Ishikawa (cell line): ENCODE data around the gene CHMP6.
A peak's percentile ranks its signal among the peaks of the same experiment; 100 is the strongest.

Experiments used
- CEBPB ChIP-seq: IDR thresholded peaks from 2 replicates; pipeline ENCODE4 v1.6.1; 2012
- CREB1 ChIP-seq: IDR thresholded peaks from 2 replicates; pipeline ENCODE4 v1.6.1; 2012; ENCODE audit warnings: low read depth
- EGR1 ChIP-seq: IDR thresholded peaks from 2 replicates; pipeline ENCODE4 v1.6.1; 2012
- EP300 ChIP-seq: IDR thresholded peaks from 2 replicates; pipeline ENCODE4 v1.6.1; 2012; ENCODE audit warnings: borderline replicate concordance
- FOXM1 ChIP-seq: IDR thresholded peaks from 2 replicates; pipeline ENCODE4 v1.6.1; 2012; ENCODE audit warnings: low read depth, borderline replicate concordance
- NFIC ChIP-seq: IDR thresholded peaks from 2 replicates; pipeline ENCODE4 v1.6.1; 2012
- RAD21 ChIP-seq: IDR thresholded peaks from 2 replicates; pipeline ENCODE4 v1.6.1; 2012; ENCODE audit warnings: low read depth
- TAF1 ChIP-seq: IDR thresholded peaks from 2 replicates; pipeline ENCODE4 v1.6.1; 2012; ENCODE audit warnings: low read depth, mild to moderate bottlenecking
- TCF12 ChIP-seq: IDR thresholded peaks from 2 replicates; pipeline ENCODE4 v1.6.1; 2012; ENCODE audit warnings: low read depth
- TEAD4 ChIP-seq: IDR thresholded peaks from 2 replicates; pipeline ENCODE4 v1.6.1; 2012
- YY1 ChIP-seq: IDR thresholded peaks from 2 replicates; pipeline ENCODE4 v1.6.1; 2012; ENCODE audit warnings: low read depth
- ZBTB7A ChIP-seq: IDR thresholded peaks from 2 replicates; pipeline ENCODE4 v1.6.1; 2012; ENCODE audit warnings: low read depth
- TF ChIP-seq, protein P1 (sequence below): IDR thresholded peaks from 2 replicates; pipeline ENCODE4 v1.6.1; 2012
- TF ChIP-seq, protein P2 (sequence below): IDR thresholded peaks from 2 replicates; pipeline ENCODE4 v1.6.1; 2012
- TF ChIP-seq, protein P3 (sequence below): IDR thresholded peaks from 2 replicates; pipeline ENCODE4 v1.6.1; 2012; ENCODE audit warnings: low read depth, mild to moderate bottlenecking

CHMP6 gene

DNA sequence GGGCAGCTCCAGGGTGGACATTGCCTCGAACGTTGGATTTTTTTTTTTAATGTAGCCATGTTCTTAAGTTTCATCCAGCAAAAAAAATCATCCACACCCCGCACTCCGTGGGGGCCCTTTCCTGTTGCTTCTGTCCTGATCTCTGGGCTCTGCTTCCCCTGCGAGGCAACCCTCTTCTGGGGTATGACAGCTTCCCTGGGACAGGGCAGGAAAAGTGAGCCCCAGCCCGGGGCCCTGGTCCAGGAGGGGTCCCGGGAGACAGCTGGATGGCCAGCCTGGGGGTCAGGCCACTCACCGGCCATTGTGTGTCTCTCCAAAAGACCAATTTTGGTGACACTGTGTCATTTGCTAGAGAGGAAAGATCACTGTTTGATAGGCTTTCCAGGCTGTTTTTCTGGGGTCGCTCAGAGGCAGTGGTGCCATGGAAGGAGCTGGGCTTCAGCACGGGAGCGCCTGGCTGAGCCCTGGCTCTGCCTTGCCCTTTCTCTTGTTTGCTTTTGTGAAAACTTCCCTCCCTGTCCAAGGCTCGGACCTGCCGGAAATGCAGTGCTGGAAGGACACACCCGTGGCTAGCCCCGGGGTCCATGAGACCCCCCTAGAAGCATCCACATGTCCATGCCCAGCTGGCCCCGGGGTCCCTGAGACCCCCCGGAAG, 41.0 kb upstream of the CHMP6 start:
- no peak for TF ChIP-seq RAD21
- no peak for TF ChIP-seq CEBPB
- TF ChIP-seq EP300: no peak
- TF ChIP-seq NFIC: no peak
- TF ChIP-seq, protein P1, sequence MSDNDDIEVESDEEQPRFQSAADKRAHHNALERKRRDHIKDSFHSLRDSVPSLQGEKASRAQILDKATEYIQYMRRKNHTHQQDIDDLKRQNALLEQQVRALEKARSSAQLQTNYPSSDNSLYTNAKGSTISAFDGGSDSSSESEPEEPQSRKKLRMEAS: no peak
- no peak for TF ChIP-seq FOXM1
- no peak for TF ChIP-seq TCF12
- TF ChIP-seq YY1: no peak

DNA sequence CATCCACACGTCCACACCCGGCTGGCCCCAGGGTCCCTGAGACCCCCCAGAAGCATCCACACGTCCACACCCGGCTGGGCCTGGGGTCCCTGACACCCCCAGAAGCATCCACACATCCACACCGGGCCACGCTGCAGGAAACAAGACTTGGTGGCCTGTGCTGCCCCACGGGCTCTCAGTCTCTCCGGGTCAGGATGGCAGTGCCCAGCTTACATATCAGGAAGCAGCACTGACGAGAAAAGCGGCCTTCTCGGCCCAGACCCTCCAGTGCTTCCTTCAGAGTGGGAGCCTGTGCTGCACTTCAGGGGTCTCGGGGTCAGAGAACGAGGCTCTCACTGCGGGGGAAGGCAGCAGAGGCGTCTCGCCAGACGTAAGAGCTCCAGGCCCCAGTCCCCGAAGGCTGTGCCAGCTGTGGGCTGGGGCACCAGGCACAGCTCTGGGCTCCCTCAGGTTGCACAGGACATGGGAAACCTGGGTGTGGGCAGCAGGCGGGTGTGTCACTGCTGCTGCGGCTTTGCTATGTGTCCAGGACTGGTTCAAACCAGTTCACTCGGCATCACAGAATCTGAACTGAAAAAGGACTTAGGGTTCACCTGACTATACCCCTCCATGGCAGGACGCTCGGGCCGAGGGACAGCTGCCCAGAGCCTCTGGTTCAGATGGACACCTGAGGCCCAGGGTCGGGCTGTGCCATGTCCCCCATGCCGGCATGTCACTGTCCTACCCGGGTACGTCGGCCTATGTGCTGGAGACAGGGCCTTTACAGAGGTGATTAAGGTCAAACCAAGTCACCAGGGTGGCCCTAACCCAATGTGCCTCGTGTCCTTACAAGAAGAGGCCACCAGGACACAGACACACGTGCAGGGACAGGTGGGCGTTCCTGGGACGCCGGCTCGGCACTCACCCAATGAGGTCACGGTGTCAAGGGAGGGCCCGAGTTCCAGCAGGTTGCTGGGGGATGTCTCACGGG, 40.2 kb upstream of the CHMP6 start:
- TF ChIP-seq ZBTB7A (peak; percentile 39; the same call in 1 of the 2 replicates), RAD21 (no peak), EGR1 (no peak)

DNA sequence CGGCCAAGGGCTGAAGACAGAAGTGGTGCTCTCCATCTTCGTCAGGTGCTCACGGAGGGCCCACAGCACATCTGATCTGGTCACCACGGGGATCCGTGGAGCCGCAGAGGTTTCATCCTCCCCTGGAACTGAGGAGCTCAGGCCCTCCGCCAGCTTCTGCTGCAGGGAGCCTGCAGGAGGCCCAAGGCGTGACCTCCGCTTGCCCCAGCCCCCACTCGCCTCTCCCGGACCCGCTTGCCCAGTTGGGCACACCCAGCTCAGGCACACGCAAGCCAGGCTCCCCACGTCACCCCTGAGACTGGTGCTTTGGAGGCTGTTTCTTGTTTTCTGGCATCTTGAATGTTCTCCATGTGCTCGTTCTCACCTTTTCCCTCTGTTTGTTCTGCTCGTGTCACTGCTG, 39.4 kb upstream of the CHMP6 start:
- no peak for TF ChIP-seq EGR1
- TF ChIP-seq NFIC: no peak
- TF ChIP-seq, protein P1: no peak
- TF ChIP-seq TAF1: no peak
- TF ChIP-seq RAD21: no peak
- no peak for TF ChIP-seq YY1
- TF ChIP-seq, protein P2, sequence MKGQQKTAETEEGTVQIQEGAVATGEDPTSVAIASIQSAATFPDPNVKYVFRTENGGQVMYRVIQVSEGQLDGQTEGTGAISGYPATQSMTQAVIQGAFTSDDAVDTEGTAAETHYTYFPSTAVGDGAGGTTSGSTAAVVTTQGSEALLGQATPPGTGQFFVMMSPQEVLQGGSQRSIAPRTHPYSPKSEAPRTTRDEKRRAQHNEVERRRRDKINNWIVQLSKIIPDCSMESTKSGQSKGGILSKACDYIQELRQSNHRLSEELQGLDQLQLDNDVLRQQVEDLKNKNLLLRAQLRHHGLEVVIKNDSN: no peak
- no peak for TF ChIP-seq CREB1
- TF ChIP-seq EP300: no peak

DNA sequence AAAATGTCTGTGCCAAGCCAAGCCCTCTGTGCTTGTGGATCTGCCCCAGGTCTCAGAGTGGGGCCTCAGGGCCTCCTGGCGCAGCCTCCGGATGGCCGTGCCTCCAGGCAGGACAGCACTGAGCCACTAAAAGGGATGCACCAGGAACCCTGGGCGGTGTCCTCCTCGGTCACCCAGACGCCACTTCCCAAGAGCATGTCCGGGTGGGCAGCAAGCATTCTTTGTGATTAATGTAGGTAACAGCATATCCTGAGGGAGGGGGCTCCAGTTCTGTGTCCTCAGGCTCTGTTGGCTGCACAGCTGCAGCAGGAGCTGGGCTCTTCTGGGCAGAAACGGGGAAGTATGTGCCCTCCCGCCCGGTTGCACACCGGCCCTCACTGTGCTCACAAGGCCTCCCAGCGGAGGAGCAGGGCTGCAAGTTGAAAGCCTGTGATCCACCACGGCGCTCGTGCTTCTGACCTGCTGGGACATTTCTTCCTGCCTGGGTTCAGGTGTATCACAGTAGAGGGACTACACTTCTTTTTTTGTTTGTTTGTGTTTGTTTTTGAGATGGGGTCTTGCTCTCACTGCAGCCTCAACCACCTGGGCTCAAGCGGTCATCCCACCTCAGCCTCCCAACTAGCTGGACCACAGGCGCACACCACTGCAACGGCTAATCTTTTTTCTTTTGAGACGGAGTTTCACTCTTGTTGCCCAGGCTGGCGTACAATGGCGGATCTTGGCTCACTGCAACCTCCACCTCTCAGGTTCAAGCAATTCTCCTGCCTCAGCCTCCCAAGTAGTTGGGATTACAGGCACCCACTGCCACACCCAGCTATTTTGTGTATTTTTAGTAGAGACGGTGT, 37.9 kb upstream of the CHMP6 start:
- TF ChIP-seq, protein P1: no peak
- no peak for TF ChIP-seq NFIC
- TF ChIP-seq, protein P3, sequence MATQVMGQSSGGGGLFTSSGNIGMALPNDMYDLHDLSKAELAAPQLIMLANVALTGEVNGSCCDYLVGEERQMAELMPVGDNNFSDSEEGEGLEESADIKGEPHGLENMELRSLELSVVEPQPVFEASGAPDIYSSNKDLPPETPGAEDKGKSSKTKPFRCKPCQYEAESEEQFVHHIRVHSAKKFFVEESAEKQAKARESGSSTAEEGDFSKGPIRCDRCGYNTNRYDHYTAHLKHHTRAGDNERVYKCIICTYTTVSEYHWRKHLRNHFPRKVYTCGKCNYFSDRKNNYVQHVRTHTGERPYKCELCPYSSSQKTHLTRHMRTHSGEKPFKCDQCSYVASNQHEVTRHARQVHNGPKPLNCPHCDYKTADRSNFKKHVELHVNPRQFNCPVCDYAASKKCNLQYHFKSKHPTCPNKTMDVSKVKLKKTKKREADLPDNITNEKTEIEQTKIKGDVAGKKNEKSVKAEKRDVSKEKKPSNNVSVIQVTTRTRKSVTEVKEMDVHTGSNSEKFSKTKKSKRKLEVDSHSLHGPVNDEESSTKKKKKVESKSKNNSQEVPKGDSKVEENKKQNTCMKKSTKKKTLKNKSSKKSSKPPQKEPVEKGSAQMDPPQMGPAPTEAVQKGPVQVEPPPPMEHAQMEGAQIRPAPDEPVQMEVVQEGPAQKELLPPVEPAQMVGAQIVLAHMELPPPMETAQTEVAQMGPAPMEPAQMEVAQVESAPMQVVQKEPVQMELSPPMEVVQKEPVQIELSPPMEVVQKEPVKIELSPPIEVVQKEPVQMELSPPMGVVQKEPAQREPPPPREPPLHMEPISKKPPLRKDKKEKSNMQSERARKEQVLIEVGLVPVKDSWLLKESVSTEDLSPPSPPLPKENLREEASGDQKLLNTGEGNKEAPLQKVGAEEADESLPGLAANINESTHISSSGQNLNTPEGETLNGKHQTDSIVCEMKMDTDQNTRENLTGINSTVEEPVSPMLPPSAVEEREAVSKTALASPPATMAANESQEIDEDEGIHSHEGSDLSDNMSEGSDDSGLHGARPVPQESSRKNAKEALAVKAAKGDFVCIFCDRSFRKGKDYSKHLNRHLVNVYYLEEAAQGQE: no peak
- TF ChIP-seq CREB1: no peak
- no peak for TF ChIP-seq EP300
- TF ChIP-seq ZBTB7A: no peak
- TF ChIP-seq CEBPB: no peak
- no peak for TF ChIP-seq EGR1
- no peak for TF ChIP-seq YY1

DNA sequence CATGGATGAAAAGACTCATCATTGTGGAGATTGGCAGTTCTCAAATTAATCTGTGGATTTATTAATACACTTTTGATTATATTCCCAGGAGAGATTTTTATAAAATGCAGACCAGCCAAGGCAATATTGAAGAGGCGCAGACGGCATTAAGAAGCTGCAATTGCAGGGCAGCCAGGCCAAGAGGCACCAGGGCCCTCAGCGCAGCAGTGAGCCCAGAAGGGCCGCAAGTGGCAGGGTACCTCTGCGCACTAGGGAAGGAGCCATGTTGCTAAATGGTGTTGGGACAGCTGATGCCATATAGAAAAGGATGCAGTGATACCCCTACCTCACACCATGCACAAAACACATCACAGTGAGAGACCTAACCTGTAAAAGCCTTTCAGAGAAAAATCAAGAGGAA, 36.6 kb upstream of the CHMP6 start:
- TF ChIP-seq NFIC: no peak
- TF ChIP-seq, protein P1: no peak
- TF ChIP-seq TAF1: no peak
- no peak for TF ChIP-seq CEBPB
- TF ChIP-seq TCF12: no peak
- TF ChIP-seq, protein P2: no peak
- no peak for TF ChIP-seq CREB1
- no peak for TF ChIP-seq TEAD4
- no peak for TF ChIP-seq RAD21
- no peak for TF ChIP-seq ZBTB7A
- TF ChIP-seq, protein P3: no peak
- no peak for TF ChIP-seq YY1
- no peak for TF ChIP-seq EGR1
- no peak for TF ChIP-seq EP300
- no peak for TF ChIP-seq FOXM1
